Activated CD4-positive, alpha-beta memory T cell treated with anti-CD3 and anti-CD28 coated beads for 36 hours (primary cell): ENCODE results near the gene RASSF8. TPM values are rescaled to one million over a fixed set of nuclear protein-coding genes. Genes with fewer than 3 reads are reported as not detected.
A peak's percentile ranks its signal among the peaks of the same experiment; 100 is the strongest.

Experiments
- CTCF ChIA-PET: fragments of 350-600 bp; sonication (Branson Sonifier 250); formaldehyde crosslinking; loops from one replicate; lab custom pipeline; 2021; ENCODE audit warnings: antibody characterized with exemption, inconsistent platforms; lab: Charles Lee
- POLR2A ChIA-PET: fragments of 350-600 bp; sonication (Branson Sonifier 250); formaldehyde crosslinking; loops from one replicate; lab custom pipeline; 2021; ENCODE audit warnings: antibody characterized with exemption; lab: Charles Lee
- DNase-seq: peaks from one replicate; pipeline ENCODE4 v3.0.0-alpha.2; 2020
- H3K27ac Mint-ChIP-seq: one replicate; pipeline ENCODE4 v1.8.0; 2021; ENCODE audit warnings: mixed read lengths
- H3K27me3 Mint-ChIP-seq: one replicate; pipeline ENCODE4 v1.8.0; 2021; ENCODE audit warnings: mixed read lengths
- H3K36me3 Mint-ChIP-seq: one replicate; pipeline ENCODE4 v1.8.0; 2021; ENCODE audit warnings: mixed read lengths
- H3K4me1 Mint-ChIP-seq: one replicate; pipeline ENCODE4 v1.8.0; 2021; ENCODE audit warnings: low read depth, mixed read lengths
- H3K4me3 Mint-ChIP-seq: one replicate; pipeline ENCODE4 v1.8.0; 2021; ENCODE audit warnings: mild to moderate bottlenecking, mixed read lengths
- H3K9me3 Mint-ChIP-seq: one replicate; pipeline ENCODE4 v1.8.0; 2021; ENCODE audit warnings: mixed read lengths
- intact Hi-C: fragments of 100-400 bp; cut with micrococcal nuclease; formaldehyde crosslinking; loops from one replicate; pipeline ENCODE4 v1.15.1; 2023
- total RNA-seq, 2 experiments: library from RNA; stranded (reverse); gene quantifications; one replicate each; pipeline ENCODE4 v1.2.3, GENCODE V29; 2021

The RASSF8 gene
- total RNA-seq, 2 experiments from 2014 or later: 0.26 to 0.29 TPM

DNA sequence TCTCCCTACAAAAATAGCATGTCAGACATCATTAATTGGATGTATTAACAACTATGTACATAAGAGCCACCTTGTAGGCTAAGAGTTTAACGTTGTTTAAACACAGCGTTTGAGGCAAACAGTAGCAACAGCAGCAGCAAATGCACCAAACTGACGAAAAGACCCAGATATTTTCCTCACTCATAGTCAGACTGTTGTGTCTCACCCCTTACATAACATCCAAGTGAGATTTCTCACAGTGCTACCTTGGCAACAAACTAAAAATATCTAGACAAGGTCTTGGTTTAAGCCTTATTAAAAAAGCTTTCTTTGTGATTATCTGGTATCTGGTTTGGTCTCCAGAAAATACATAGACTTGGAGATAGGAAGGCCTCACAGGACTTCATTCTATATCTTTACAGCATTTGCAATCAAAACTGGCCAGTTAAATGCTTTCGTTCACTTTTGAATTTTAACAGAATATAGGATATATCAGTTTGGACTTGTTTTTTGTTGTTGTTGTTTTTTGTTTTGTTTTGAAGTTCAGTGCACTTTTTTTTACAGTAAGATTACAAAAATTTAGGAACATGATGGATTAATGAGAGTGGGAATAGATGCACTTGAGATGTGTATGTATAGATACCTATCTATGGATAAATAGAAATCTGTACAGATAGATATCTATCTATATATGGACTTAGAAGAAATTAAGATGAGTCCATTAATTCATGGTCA is 162.2 kb downstream of the RASSF8 start:
- Mint-ChIP-seq H3K27me3 (peaks cover 69% of the 10 kb centered on the region), H3K4me3 (no peak overlapping the region), H3K27ac (no peak overlapping the region), H3K36me3 (no peaks in the 10 kb centered on the region), H3K9me3 (no peaks in the 10 kb centered on the region), H3K4me1 (peaks cover 28% of the 10 kb centered on the region)
- ChIA-PET CTCF (interaction anchor here (0.6 to 3.8 kb wide), 3 partner anchors 23 to 531 kb away, joined by 5 to 12 read pairs (median 5); no protein-coding TSS in a partner anchor), POLR2A (no interaction called here)
- intact Hi-C loops: loop anchor here (5.0 to 10.0 kb wide), 2 partner anchors 166 to 402 kb away; partner anchors contain the start of gene RASSF8
- no peak for DNase-seq

DNA sequence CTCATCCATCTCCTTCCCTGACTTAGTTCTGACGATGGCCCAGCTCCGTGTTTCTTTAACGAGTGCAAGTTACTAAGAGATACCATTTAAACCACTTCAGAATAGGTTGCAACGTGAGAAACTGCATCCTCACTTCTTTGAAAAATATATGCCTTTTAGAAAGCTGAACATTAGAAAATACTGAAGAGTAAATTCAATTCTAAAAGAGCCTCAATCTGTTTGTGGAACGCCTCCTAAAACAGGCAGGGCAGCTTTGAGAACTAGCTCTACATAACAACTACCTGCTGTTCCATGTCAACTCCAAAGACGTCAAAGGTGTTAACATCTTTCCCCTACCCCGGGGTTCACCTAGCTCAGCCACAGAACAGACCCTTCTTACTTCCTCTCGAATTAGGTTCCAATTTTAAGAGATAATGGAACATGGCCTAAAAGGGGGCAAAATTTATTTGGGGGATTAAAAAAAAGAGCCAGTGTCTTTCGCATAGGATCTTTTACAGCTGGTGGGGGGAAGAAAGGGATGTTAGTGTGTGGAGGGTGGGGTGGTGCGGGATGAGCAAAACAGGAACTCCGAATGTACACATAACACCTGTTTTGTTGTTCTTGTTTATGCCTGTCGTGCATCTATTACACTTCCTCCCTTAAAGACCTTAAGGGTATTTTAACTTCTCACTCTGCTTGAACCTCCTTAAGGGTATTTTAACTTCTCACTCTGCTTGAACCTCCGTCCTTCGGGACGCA is 163.0 kb downstream of the RASSF8 start:
- peak overlapping the region; percentile 35 for H3K4me3 Mint-ChIP-seq
- ChIA-PET POLR2A (no interaction called here), CTCF (interaction anchor here (1.0 to 3.8 kb wide), 2 partner anchors 24 to 530 kb away, joined by 3 to 12 read pairs; no protein-coding TSS in a partner anchor)
- H3K4me1 Mint-ChIP-seq: peaks cover 32% of the 10 kb centered on the region
- no peaks in the 10 kb centered on the region for H3K9me3 Mint-ChIP-seq
- H3K27me3 Mint-ChIP-seq: peaks cover 69% of the 10 kb centered on the region
- DNase-seq: no peak
- no peak overlapping the region for H3K27ac Mint-ChIP-seq
- intact Hi-C loops: loop anchor here (5.0 to 10.0 kb wide), 2 partner anchors 167 to 401 kb away; partner anchors contain the start of gene RASSF8
- H3K36me3 Mint-ChIP-seq: no peaks in the 10 kb centered on the region

DNA sequence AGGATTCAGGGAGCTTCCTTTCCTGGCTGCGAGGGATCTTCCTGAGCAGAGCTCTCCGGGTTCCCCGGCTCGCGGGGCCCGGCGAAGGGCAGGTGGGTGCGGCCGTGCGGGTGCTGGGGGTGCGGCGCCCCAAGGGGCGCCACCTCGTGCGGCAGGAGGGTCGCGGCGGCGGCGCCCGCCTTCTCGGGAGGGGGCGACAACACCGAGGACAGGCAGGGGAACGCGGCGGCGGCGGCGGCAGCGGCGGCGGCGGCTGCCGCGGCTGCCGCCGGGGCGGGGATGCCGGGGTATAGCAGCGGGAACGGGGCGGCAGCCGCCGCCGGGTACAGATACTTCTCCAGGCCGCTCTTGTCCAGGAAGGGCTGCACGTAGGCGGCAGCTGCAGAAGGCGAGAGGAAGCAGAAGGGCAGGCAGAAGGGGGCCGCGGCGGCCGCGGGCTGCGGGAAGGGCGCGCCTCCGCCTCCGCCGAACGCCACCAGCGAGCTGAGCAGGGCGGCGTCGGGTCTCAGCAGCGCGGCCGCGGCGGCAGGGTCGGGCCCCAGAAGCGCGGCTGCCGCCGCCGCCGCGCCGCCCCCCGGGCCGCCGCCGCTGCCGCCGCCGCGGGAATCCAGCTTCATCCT is 163.7 kb downstream of the RASSF8 start:
- intact Hi-C loops: loop anchor here (5.0 to 10.0 kb wide), 2 partner anchors 167 to 400 kb away; partner anchors contain the start of gene RASSF8
- H3K4me1 Mint-ChIP-seq: peaks cover 32% of the 10 kb centered on the region
- ChIA-PET CTCF (interaction anchor here (0.7 to 3.8 kb wide), 3 partner anchors 25 to 1452 kb away, joined by 3 to 12 read pairs (median 4); no protein-coding TSS in a partner anchor), POLR2A (interaction anchor here (1.2 kb wide), 1 partner anchor 710 kb away, joined by 4 read pairs; the partner anchor contains the start of gene ITPR2)
- no peak overlapping the region for H3K27ac Mint-ChIP-seq
- DNase-seq: peak; percentile 36
- peak overlapping the region; percentile 45 for H3K4me3 Mint-ChIP-seq
- no peaks in the 10 kb centered on the region for H3K36me3 Mint-ChIP-seq
- peaks cover 70% of the 10 kb centered on the region for H3K27me3 Mint-ChIP-seq
- H3K9me3 Mint-ChIP-seq: no peaks in the 10 kb centered on the region

DNA sequence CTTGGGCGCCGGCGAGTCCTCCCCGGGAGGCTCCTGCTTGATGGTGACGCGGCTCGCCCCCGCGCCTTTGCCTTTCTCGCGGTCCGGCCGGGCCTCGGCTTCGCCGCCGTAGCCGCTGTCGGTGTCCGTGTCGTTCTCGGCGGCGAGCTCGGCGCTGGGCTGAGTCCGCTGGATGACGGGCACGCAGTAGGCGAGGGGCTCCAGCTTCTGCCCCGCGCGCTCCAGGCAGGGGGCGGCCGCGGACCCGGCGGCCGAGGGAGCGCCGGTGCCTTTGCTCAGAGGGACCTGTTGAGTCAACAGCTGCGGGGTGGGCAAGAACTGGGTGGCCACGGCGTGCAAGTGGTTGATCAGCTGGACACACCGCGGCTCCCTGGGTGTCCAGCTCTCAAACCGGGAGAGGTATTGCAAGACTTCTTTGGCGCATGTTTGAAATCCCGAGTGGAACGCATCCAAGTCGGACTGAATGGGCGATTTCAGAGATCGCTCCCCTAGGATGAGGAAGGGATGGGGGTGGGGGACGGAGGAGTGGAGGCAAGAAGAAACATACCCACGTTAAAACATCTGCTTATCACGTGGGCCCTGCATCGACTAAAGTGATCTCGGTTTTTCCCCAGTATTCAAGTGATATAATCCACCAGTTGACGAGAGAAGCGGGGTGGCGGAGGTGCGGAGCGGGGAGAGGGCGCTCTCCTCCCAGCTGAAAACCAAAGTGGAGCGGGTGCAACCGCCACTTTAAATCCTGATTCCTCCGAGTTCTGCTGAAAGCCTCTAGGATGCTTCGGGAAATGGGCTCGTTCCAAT is 164.4 kb downstream of the RASSF8 start:
- Mint-ChIP-seq H3K27me3 (peaks cover 73% of the 10 kb centered on the region), H3K4me3 (peak overlapping the region; percentile 73), H3K4me1 (peaks cover 32% of the 10 kb centered on the region), H3K27ac (no peak overlapping the region), H3K9me3 (no peaks in the 10 kb centered on the region), H3K36me3 (no peaks in the 10 kb centered on the region)
- POLR2A ChIA-PET: interaction anchor here (1.2 kb wide), 1 partner anchor 710 kb away, joined by 4 read pairs; the partner anchor contains the start of gene ITPR2
- CTCF ChIA-PET: interaction anchor here (0.7 to 3.8 kb wide), 3 partner anchors 26 to 1451 kb away, joined by 4 to 12 read pairs (median 8); no protein-coding TSS in a partner anchor
- peak; percentile 53 for DNase-seq
- intact Hi-C loops: loop anchor here (1.0 to 10.0 kb wide), 3 partner anchors 9 to 399 kb away; partner anchors contain the start of gene RASSF8

DNA sequence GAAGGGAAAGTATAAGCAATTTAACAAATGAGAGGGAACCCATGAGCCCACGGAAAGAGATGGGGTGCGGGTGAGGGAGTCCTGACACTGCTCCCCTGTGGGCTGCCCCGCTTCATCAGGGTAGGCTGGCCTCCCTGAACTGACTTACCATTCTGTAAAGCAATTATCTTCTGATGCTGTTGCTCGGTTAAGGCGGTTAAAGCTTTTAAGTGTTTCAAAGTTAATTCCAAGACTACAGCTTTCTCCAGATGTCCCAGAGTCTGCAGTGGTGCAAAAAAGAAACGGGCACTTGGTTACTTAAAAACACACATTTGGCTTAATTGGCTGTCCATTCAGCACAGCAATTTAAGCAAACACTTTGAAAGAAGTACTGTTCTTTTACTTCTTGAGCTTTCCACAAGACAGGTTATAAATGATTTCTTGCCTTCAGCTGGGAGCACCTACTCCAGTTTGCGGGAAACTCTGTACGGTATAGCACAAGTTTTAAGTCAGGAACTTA is 165.0 kb downstream of the RASSF8 start:
- no peak for DNase-seq
- Mint-ChIP-seq H3K27me3 (peaks cover 74% of the 10 kb centered on the region), H3K4me1 (peaks cover 32% of the 10 kb centered on the region), H3K9me3 (no peaks in the 10 kb centered on the region), H3K36me3 (no peaks in the 10 kb centered on the region), H3K4me3 (peak overlapping the region; percentile 73), H3K27ac (no peak overlapping the region)
- ChIA-PET CTCF (interaction anchor here (1.5 to 1.9 kb wide), 2 partner anchors 8 to 26 kb away, joined by 4 to 8 read pairs; no protein-coding TSS in a partner anchor), POLR2A (no interaction called here)
- intact Hi-C loops: loop anchor here (1.0 to 10.0 kb wide), 3 partner anchors 9 to 399 kb away; partner anchors contain the start of gene RASSF8

DNA sequence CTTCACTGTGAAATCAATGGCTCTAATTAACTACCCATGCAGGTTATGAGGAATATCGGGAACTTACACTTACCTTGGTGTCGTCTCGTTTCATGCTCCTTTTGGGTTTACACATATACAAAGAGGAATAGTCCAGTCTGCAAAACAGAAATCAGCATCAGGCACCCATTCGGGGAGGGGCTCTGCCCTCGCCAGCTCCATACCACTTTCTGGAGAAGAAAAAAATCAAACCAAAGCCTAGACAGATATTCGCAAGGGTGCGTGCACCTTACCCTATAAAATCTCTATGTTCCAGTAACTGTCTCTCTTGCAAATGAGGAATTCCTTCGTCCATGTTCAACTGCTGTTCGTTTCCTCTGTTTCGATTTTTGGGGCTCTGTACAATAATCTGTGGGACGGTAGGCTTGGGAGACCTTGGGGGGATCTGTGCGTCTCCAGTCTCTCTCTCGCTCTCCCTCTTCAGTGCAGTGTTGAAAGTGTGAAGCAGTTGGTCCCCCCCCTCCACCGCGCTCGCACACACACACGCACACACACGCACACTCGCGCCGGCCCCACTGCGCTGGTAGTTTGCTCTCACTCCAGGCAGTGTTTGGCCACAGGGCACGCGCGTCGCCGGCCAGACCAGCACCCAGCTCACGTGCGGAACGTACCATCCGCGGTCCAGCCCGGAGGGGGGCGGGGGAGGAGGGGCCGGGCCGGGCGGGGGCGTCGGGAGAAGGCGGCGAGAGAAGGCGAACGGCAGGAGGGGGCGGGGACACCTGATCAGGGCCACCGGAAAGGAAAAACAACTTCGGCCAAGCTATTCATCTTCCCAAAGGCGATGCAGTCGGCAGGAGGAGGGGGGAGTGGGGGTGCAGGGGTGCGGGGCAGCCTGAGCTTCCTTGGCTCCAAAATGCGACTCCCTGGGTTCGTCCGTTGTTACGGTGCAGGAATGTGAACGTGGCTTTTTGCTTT is 166.2 kb downstream of the RASSF8 start, which contains the start of gene BHLHE41:
Gene BHLHE41, minus strand, starts transcription at position 592 of the 954 bp plus-strand sequence. Its CDS starts 258 bp downstream, at position 334.
- no peak within 1 kb of the TSS for H3K27ac Mint-ChIP-seq
- CTCF ChIA-PET: interaction anchor here (1.5 to 1.9 kb wide), 2 partner anchors 9 to 27 kb away, joined by 4 to 8 read pairs; no protein-coding TSS in a partner anchor
- H3K9me3 Mint-ChIP-seq: no peaks in the 10 kb centered on the region
- POLR2A ChIA-PET: no interaction called here
- peaks cover 73% of the 10 kb centered on the region for H3K27me3 Mint-ChIP-seq
- DNase-seq: peak; percentile 17
- peak within 1 kb of the TSS; percentile 79 for H3K4me3 Mint-ChIP-seq
- peaks cover 32% of the 10 kb centered on the region for H3K4me1 Mint-ChIP-seq
- no peaks in the 10 kb centered on the region for H3K36me3 Mint-ChIP-seq
- intact Hi-C loops: loop anchor here (2.0 to 10.0 kb wide), 3 partner anchors 170 to 890 kb away; partner anchors contain the start of genes RASSF8 and TM7SF3

DNA sequence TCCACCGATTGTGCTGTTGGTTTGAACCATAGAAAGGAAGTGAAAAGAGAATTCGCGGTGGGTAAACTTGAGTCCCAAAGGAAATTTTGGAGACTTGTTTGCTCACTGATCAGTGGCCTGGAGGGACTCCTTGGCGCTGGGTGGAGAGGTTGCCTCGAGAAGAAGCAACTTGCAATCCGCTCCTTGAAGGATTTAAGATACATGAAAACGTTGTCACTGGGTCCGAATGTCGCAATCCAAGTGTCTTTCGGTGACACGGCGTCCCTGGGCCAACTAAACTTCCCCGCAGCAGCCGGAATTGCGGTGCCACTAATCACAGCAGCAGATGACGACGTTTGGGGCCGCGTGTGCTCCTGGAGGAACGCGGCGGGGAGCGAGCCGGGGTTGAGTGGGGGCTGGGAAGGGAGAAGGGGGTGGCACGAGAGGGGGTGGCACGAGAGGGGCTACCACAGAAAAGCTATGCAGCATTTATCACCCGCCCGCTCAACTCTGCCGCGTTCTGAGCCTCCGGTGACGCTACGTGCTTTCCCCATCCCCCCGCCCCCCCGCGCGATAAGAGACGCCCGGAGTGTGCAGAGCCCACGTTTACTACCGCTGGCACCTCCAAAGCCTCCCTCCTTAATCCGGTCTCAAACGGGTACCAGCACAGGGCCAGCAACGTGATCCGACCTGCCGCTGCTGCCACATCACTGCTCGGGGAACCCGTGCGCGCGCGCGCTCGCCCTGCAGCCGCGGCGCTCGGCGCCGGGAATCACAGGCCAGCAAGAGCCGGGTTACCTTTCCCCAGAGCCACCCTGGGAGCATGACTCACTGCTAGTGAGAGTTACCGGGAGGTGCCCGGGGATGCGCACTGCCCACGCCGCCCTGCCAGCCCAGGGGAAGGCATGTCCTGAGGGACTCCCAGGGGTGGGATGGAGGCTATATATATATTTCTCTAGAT is 167.2 kb downstream of the RASSF8 start:
- Mint-ChIP-seq H3K27ac (no peak overlapping the region), H3K27me3 (peaks cover 74% of the 10 kb centered on the region), H3K36me3 (no peaks in the 10 kb centered on the region), H3K9me3 (no peaks in the 10 kb centered on the region), H3K4me3 (peak overlapping the region; percentile 79), H3K4me1 (peaks cover 32% of the 10 kb centered on the region)
- POLR2A ChIA-PET: no interaction called here
- intact Hi-C loops: loop anchor here (2.0 to 10.0 kb wide), 3 partner anchors 151 to 889 kb away; partner anchors contain the start of genes RASSF8 and TM7SF3
- CTCF ChIA-PET: no interaction called here
- DNase-seq: peak; percentile 57

DNA sequence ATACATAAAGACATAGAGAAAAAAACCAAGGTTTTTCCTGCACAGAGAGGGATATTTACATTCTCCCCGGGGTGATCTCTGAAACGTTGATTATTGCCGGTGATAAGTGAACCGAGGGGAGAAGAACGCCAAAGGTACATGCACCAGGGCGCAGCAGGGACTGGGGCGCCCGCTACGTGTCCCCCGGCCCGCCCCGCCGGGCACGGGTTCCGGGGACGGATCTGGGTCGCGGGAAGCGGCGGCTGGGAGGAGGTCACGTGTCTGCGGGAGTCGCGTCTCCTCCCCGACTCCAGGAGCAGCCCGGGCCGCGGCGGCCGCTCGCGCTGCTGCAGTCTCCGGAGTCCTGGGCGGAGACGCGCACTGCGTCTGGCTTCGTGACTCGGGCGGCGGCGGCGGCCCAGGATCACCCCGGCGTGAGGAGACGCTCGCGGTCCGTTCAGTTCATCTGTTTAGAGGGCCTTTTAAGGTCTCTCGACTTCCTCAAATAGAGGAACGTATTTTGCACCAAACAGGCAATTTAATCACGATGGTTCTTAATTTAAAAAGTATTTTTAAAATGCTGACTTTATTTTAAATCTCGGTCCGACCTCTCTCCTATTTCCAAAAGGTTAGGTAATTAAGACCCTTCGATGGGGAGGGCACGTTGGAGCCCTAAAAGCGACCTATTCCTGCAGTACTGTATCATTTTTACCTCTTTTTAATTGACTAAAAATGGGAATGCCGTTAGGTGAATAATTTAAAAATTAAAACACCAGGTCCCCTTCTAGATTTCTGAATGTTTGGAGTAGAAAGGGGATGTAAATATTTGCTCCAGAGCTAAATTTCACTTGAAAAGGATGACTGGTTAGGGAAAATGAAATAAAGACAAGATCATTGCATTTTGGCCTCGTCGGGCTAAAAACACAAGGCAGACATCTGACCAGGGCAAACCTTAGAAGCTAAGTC is 168.1 kb downstream of the RASSF8 start:
- ChIA-PET CTCF (interaction anchor here (0.5 to 1.2 kb wide), 3 partner anchors 18 to 150 kb away, joined by 3 read pairs; no protein-coding TSS in a partner anchor), POLR2A (no interaction called here)
- H3K27me3 Mint-ChIP-seq: peaks cover 72% of the 10 kb centered on the region
- intact Hi-C loops: loop anchor here (2.0 to 10.0 kb wide), 2 partner anchors 150 to 172 kb away; partner anchors contain the start of gene RASSF8
- no peak overlapping the region for H3K27ac Mint-ChIP-seq
- peak overlapping the region; percentile 79 for H3K4me3 Mint-ChIP-seq
- H3K9me3 Mint-ChIP-seq: no peaks in the 10 kb centered on the region
- no peaks in the 10 kb centered on the region for H3K36me3 Mint-ChIP-seq
- peak; percentile 45 for DNase-seq
- peaks cover 30% of the 10 kb centered on the region for H3K4me1 Mint-ChIP-seq
